T-cell (primary cell): ENCODE measurements around the gene CYP4F8. TPM values are rescaled to one million over a fixed set of nuclear protein-coding genes. Genes with fewer than 3 reads are reported as not detected.
A peak's percentile ranks its signal among the peaks of the same experiment; 100 is the strongest.

Experiments
- ATAC-seq, 4 experiments: fragments of 200-7000 bp in 3 of 4; fragments of 150-1000 bp in 1 of 4; cut with Tn5 transposase; replicated peaks in 1 of 4; 1 replicate in 3 of 4; 2 replicates in 1 of 4; pipeline ENCODE4 v1.10.0; 2021; ENCODE audit warnings: moderate library complexity in 3 of 4, mild to moderate bottlenecking in 2 of 4, moderate number of reproducible peaks in 1 of 4
- CTCF ChIA-PET, 2 donors: fragments of 300-600 bp; sonication (Branson Sonifier 250); formaldehyde crosslinking; loops; one replicate each; lab custom pipeline; 2022; ENCODE audit warnings: antibody characterized with exemption in 2 of 2; lab: Charles Lee
- POLR2A ChIA-PET, 2 donors: fragments of 300-600 bp; sonication (Branson Sonifier 250); formaldehyde crosslinking; loops; one replicate each; lab custom pipeline; 2022; ENCODE audit warnings: antibody characterized with exemption in 2 of 2; lab: Charles Lee
- DNase-seq, 35 experiments: peaks; one replicate each; pipeline versions ENCODE4 v3.0.0 to v3.0.0-alpha.2; 2013 to 2023
- H3K27ac ChIP-seq: one replicate; pipeline ENCODE4 v1.5.1; 2013; ENCODE audit warnings: low read length
- H3K27me3 ChIP-seq, 2 experiments: replicated peaks in 1 of 2; 1 replicate in 1 of 2; 2 replicates in 1 of 2; pipeline versions ENCODE4 v1.6.1 to v1.7.0; 2013; ENCODE audit warnings: low read length in 1 of 2, mixed read lengths in 1 of 2; ENCODE audit not compliant: control insufficient read depth in 2 of 2, insufficient read depth in 2 of 2; ENCODE audit errors: extremely low read depth in 1 of 2
- H3K36me3 ChIP-seq, 2 donors: 1 replicate in 1 of 2; 2 replicates in 1 of 2; pipeline versions ENCODE4 v1.6.1 to v1.7.0; 2013; ENCODE audit warnings: low read length in 1 of 2; ENCODE audit not compliant: control insufficient read depth in 2 of 2, insufficient read depth in 1 of 2; ENCODE audit errors: extremely low read depth in 1 of 2
- H3K4me1 ChIP-seq, 2 experiments: 1 replicate in 1 of 2; 2 replicates in 1 of 2; pipeline versions ENCODE4 v1.6.1 to v1.7.0; 2013; ENCODE audit warnings: low read length in 2 of 2, mixed read lengths in 1 of 2; ENCODE audit not compliant: insufficient read depth in 2 of 2, control insufficient read depth in 1 of 2; ENCODE audit errors: extremely low read depth in 1 of 2
- H3K4me3 ChIP-seq, 2 donors: 1 replicate in 1 of 2; 2 replicates in 1 of 2; pipeline versions ENCODE4 v1.5.1 to v1.7.0; 2013; ENCODE audit warnings: mild to moderate bottlenecking in 2 of 2, low read length in 1 of 2, moderate library complexity in 1 of 2; ENCODE audit not compliant: control insufficient read depth in 1 of 2; ENCODE audit errors: extremely low read depth in 1 of 2
- H3K9me3 ChIP-seq: 2 replicates; pipeline ENCODE4 v1.7.0; 2013
- H3K27ac Mint-ChIP-seq, 2 donors: one replicate each; pipeline ENCODE4 v1.8.0; 2020 to 2021; ENCODE audit warnings: mild to moderate bottlenecking in 2 of 2, mixed read lengths in 2 of 2
- H3K27me3 Mint-ChIP-seq, 2 donors: one replicate each; pipeline ENCODE4 v1.8.0; 2021 to 2022; ENCODE audit warnings: mixed read lengths in 2 of 2
- H3K36me3 Mint-ChIP-seq: one replicate; pipeline ENCODE4 v1.8.0; 2021; ENCODE audit warnings: mixed read lengths
- H3K4me1 Mint-ChIP-seq, 3 donors: one replicate each; pipeline ENCODE4 v1.8.0; 2020 to 2022; ENCODE audit warnings: mixed read lengths in 3 of 3, mild to moderate bottlenecking in 1 of 3
- H3K4me3 Mint-ChIP-seq, 3 donors: one replicate each; pipeline ENCODE4 v1.8.0; 2020 to 2022; ENCODE audit warnings: mild to moderate bottlenecking in 3 of 3, mixed read lengths in 3 of 3, moderate library complexity in 3 of 3
- H3K9me3 Mint-ChIP-seq, 3 donors: one replicate each; pipeline ENCODE4 v1.8.0; 2020 to 2022; ENCODE audit warnings: mixed read lengths in 3 of 3
- WGBS: methylation state at CpG from one replicate; pipeline ENCODE4 v1.1.5; 2013; ENCODE audit warnings: missing lambda C conversion rate; ENCODE audit not compliant: insufficient coverage; 5-methylcytosine and 5-hydroxymethylcytosine counted together
- total RNA-seq, 35 experiments: library from RNA in 6 of 35; stranded (reverse) in 6 of 35; fragments of 120-200 nt in 1 of 35; gene quantifications; one replicate each; pipeline versions ENCODE4 v1.2.1 to v1.2.4 and lab custom pipeline; 2013 to 2026

Gene CYP4F8
- total RNA-seq, 5 donors from 2014 or later (not counting 1 experiment from before 2014, with no cell fraction given): not detected

DNA sequence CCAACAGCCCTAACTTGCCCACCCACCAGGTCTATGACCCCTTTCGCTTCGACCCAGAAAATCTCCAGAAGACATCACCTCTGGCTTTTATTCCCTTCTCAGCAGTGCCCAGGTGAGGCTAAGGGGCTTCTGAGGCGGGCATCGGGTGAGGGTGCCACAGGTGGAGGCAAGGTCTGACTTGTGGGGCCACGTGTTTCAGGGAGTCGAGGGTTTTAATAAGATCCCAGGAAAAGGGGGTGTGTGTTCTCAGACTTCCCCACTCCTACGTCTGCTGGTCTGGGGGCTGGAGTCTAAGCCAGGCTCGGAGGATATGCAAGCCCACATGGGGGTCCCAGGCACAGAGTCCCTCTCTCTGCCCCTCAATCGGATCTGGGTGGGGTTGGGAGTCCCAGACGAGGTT, 30.9 kb upstream of the CYP4F8 start:
- Histone ChIP-seq H3K4me3 (peak overlapping the region; percentile 28 to 51), H3K36me3 (no peaks in the 10 kb centered on the region), H3K4me1 (peaks cover 0 to 8% of the 10 kb centered on the region in 2 experiments), H3K9me3 (no peaks in the 10 kb centered on the region), H3K27me3 (peaks cover 0 to 40% of the 10 kb centered on the region in 2 experiments), H3K27ac (no peak overlapping the region)
- ChIA-PET POLR2A (no interaction called here), CTCF (no interaction called here)
- DNase-seq (no peak), ATAC-seq (no peak)
- Mint-ChIP-seq H3K27me3 (peaks cover 20 to 32% of the 10 kb centered on the region in 2 donors), H3K4me1 (peaks cover 3 to 6% (median 3%) of the 10 kb centered on the region in 3 donors), H3K9me3 (no peaks in the 10 kb centered on the region), H3K27ac (no peak overlapping the region), H3K36me3 (no peaks in the 10 kb centered on the region), H3K4me3 (peak overlapping the region in 1 of 3 donors; percentile 60)
- no CpG with 5 or more reads among the region's 10 CpGs for WGBS

DNA sequence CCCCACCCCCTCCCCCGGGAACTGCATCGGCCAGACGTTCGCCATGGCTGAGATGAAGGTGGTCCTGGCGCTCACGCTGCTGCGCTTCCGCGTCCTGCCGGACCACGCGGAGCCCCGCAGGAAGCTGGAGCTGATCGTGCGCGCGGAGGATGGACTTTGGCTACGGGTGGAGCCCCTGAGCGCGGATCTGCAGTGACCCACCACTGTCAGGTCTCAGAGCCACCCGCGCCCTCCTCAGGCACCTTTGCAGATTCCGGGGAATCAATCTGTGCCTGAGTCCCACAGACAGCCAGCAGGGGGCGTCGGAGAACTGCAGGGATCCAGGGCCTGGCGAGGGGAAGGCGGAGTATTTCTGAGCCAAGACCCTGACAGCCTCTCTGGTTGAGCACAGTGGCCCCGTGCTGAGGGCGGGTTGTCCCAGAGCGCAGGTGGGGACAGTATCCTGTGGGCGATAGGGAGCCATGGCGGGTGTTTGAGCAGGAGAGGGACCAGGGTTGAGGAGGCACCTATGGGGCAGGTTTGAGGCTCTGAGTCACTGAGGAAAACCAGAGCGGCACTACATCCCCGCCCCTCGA, 30.4 kb upstream of the CYP4F8 start:
- peaks cover 3 to 6% (median 3%) of the 10 kb centered on the region in 3 donors for H3K4me1 Mint-ChIP-seq
- H3K27ac ChIP-seq: no peak overlapping the region
- ATAC-seq: peak; percentile 94 to 97 (median 96)
- peak overlapping the region in 2 of 3 donors; percentile 37 to 60 for H3K4me3 Mint-ChIP-seq
- no peaks in the 10 kb centered on the region for H3K36me3 ChIP-seq
- peak; percentile 53 to 86 (median 77) for DNase-seq
- no peak overlapping the region for H3K27ac Mint-ChIP-seq
- H3K9me3 Mint-ChIP-seq: no peaks in the 10 kb centered on the region
- no peaks in the 10 kb centered on the region for H3K36me3 Mint-ChIP-seq
- peaks cover 0 to 42% of the 10 kb centered on the region in 2 experiments for H3K27me3 ChIP-seq
- CTCF ChIA-PET: no interaction called here
- peaks cover 0 to 8% of the 10 kb centered on the region in 2 experiments for H3K4me1 ChIP-seq
- H3K4me3 ChIP-seq: peak overlapping the region; percentile 28 to 51
- POLR2A ChIA-PET: no interaction called here
- peaks cover 20 to 32% of the 10 kb centered on the region in 2 donors for H3K27me3 Mint-ChIP-seq
- H3K9me3 ChIP-seq: no peaks in the 10 kb centered on the region
- 4% methylated on average over 32 of the region's 35 CpGs for WGBS

DNA sequence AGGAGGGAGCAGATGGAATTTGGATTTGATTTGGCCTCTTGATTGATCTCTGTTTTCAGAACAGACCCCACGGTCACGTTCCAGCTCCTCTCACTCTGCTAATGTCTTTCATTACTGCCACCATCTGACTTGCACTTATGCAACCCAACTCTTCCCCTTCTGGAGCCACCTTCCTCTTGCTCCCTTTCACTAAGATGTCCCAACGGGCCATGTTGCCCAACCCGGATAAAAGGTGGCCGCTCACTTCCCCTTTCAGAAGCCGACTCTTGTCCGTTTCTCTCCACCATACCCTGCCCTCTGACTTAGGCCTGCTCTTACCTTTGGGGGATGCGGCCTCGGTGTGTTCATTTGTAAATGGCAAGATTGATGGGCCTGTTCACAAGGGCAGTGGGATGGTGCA, 27.4 kb upstream of the CYP4F8 start:
- Histone ChIP-seq H3K4me3 (no peak overlapping the region), H3K27me3 (peaks cover 0 to 50% of the 10 kb centered on the region in 2 experiments), H3K36me3 (no peaks in the 10 kb centered on the region), H3K4me1 (peaks cover 0 to 8% of the 10 kb centered on the region in 2 experiments), H3K27ac (no peak overlapping the region), H3K9me3 (no peaks in the 10 kb centered on the region)
- peaks cover 16 to 34% of the 10 kb centered on the region in 2 donors for H3K27me3 Mint-ChIP-seq
- H3K4me3 Mint-ChIP-seq: no peak overlapping the region
- ChIA-PET CTCF (no interaction called here), POLR2A (no interaction called here)
- no peak overlapping the region for H3K27ac Mint-ChIP-seq
- 62% methylated on average over 2 of the region's 9 CpGs for WGBS
- no peaks in the 10 kb centered on the region for H3K36me3 Mint-ChIP-seq
- no peaks in the 10 kb centered on the region for H3K9me3 Mint-ChIP-seq
- peaks cover 3 to 6% (median 3%) of the 10 kb centered on the region in 3 donors for H3K4me1 Mint-ChIP-seq
- ATAC-seq (no peak), DNase-seq (peak in 7 of 35 experiments; percentile 3 to 33 (median 10))

DNA sequence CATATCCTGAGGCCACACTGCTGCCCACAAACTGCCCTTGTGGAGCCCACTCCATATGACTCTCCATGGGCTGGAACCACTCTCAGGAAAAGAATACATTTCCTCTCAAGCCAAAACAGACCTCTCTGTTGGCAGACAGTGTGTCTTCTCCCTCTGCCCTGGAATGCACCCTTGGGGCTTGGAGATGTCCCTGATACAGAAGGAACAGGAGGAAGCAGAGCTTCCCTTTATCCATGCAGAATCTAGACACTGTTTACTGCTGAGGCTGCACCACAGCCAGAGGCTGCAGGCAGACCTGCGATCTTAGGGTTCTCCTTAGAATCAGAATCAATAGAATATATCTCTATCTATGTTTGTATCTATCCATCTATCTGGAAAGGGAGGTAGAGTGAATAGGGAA, 26.8 kb upstream of the CYP4F8 start:
- Histone ChIP-seq H3K27ac (no peak overlapping the region), H3K4me3 (no peak overlapping the region), H3K4me1 (peaks cover 0 to 8% of the 10 kb centered on the region in 2 experiments), H3K9me3 (no peaks in the 10 kb centered on the region), H3K27me3 (peaks cover 0 to 50% of the 10 kb centered on the region in 2 experiments), H3K36me3 (no peaks in the 10 kb centered on the region)
- no peak overlapping the region for H3K4me3 Mint-ChIP-seq
- H3K4me1 Mint-ChIP-seq: peaks cover 3 to 6% (median 3%) of the 10 kb centered on the region in 3 donors
- no peaks in the 10 kb centered on the region for H3K36me3 Mint-ChIP-seq
- H3K27me3 Mint-ChIP-seq: peaks cover 17 to 38% of the 10 kb centered on the region in 2 donors
- H3K27ac Mint-ChIP-seq: no peak overlapping the region
- ChIA-PET CTCF (no interaction called here), POLR2A (no interaction called here)
- no peaks in the 10 kb centered on the region for H3K9me3 Mint-ChIP-seq
- WGBS: no CpG with 5 or more reads among the region's 1 CpG
- ATAC-seq (no peak), DNase-seq (no peak)

DNA sequence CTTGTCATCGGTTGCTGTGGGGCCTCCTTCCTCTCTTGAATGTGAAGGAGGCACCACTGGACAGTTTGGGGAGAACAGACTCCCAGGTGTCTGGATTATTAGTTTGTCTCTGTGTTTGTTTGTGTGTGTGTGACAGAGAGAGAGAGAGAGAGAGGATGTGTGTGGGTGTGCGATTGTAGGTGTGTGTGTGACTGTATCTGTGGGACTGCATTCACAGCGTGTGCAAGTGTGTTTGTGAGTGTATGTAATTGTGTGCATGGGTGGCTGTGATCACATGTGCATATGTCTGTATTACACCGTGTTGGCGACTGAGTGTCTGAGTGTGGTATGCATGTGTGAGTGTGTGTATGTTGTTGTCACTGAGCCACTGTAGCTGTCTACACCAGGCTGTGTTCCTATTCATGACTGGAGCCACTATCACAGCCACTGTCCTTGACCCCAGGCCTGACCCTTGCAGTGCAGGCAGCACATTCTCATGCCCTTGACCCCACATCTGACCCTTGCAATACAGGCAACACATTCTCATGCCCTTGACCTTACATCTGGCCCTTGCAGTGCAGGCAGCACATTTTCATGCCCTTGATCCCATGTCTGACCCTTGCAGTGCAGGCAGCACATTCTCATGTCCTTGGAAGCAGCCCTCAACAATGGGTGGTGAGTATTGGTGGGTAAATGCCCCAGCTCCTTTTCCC, 25.1 kb upstream of the CYP4F8 start:
- H3K36me3 Mint-ChIP-seq: no peaks in the 10 kb centered on the region
- no peaks in the 10 kb centered on the region for H3K9me3 Mint-ChIP-seq
- no peak overlapping the region for H3K4me3 ChIP-seq
- POLR2A ChIA-PET: no interaction called here
- DNase-seq: no peak
- no peak for ATAC-seq
- no peak overlapping the region for H3K27ac Mint-ChIP-seq
- H3K27me3 ChIP-seq: peaks cover 0 to 42% of the 10 kb centered on the region in 2 experiments
- CTCF ChIA-PET: no interaction called here
- no peaks in the 10 kb centered on the region for H3K9me3 ChIP-seq
- 64% methylated on average over 4 of the region's 5 CpGs for WGBS
- no peak overlapping the region for H3K4me3 Mint-ChIP-seq
- H3K27me3 Mint-ChIP-seq: peaks cover 29 to 45% of the 10 kb centered on the region in 2 donors
- H3K27ac ChIP-seq: no peak overlapping the region
- no peaks in the 10 kb centered on the region for H3K36me3 ChIP-seq
- no peaks in the 10 kb centered on the region for H3K4me1 ChIP-seq
- H3K4me1 Mint-ChIP-seq: no peaks in the 10 kb centered on the region

DNA sequence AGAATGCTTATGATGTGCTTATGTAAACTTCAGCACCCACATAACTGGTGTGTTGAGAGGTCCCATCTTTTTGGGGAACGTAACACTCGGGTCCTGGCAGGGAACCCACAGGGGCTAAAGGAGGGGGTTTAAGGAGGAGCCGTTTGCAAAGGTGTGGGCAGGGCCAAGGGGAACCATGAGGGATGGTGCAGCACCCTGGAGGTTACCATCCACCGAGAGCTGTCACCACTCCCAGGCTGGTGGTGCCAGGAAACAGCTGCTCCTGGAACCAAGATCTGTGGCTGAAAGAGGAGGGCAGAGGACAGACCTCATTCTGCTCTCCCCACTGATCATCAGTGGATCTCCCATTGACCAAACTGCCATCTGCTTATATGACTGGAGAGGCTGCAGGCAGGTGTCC, 23.2 kb upstream of the CYP4F8 start:
- Mint-ChIP-seq H3K27me3 (peaks cover 40 to 56% of the 10 kb centered on the region in 2 donors), H3K27ac (no peak overlapping the region), H3K36me3 (peaks cover 4% of the 10 kb centered on the region), H3K4me1 (no peaks in the 10 kb centered on the region), H3K4me3 (no peak overlapping the region), H3K9me3 (peaks cover 0 to 10% (median 3%) of the 10 kb centered on the region in 3 donors)
- peaks cover 0 to 45% of the 10 kb centered on the region in 2 experiments for H3K27me3 ChIP-seq
- H3K36me3 ChIP-seq: no peaks in the 10 kb centered on the region
- H3K4me3 ChIP-seq: no peak overlapping the region
- ATAC-seq: no peak
- no peak for DNase-seq
- no peaks in the 10 kb centered on the region for H3K9me3 ChIP-seq
- 73% methylated on average over 4 of the region's 4 CpGs for WGBS
- H3K27ac ChIP-seq: no peak overlapping the region
- no peaks in the 10 kb centered on the region for H3K4me1 ChIP-seq
- ChIA-PET POLR2A (no interaction called here), CTCF (no interaction called here)
